Upper lobe of right lung (tissue), 1 donor: Measurements from ENCODE around the gene DZIP1L. TPM values are rescaled to one million over a fixed set of nuclear protein-coding genes. Genes with fewer than 3 reads are reported as not detected.

Source experiments
- ATAC-seq: fragments of 200-7000 bp; cut with Tn5 transposase; one replicate; pipeline ENCODE4 v1.9.1; 2020; ENCODE audit warnings: mild to moderate bottlenecking, moderate library complexity
- DNase-seq: peaks from one replicate; pipeline ENCODE4 v3.0.0-alpha.2; 2020
- H3K27ac ChIP-seq: fragments of 200-600 bp; one replicate; pipeline ENCODE4 v1.8.0; 2022
- H3K27me3 ChIP-seq: fragments of 200-600 bp; one replicate; pipeline ENCODE4 v1.8.0; 2022; ENCODE audit warnings: mild to moderate bottlenecking
- H3K36me3 ChIP-seq: fragments of 200-600 bp; one replicate; pipeline ENCODE4 v1.8.0; 2022
- H3K4me1 ChIP-seq: fragments of 200-600 bp; one replicate; pipeline ENCODE4 v1.8.0; 2022
- H3K4me3 ChIP-seq: fragments of 200-600 bp; one replicate; pipeline ENCODE4 v1.8.0; 2022; ENCODE audit warnings: mild to moderate bottlenecking
- H3K9me3 ChIP-seq: fragments of 200-600 bp; one replicate; pipeline ENCODE4 v1.8.0; 2022
- intact Hi-C: fragments of 100-400 bp; cut with DNase I; formaldehyde crosslinking; loops from one replicate; pipeline ENCODE4 v1.11.0; 2022
- total RNA-seq: library from RNA; stranded (reverse); fragmentation: NEBNext Ultra II Directional; extraction: Animal tissue kit (Norgen Biotek cat#: 25700); gene quantifications from one replicate; pipeline ENCODE4 v1.2.1, GENCODE V29; 2021
- TF ChIP-seq, protein P1 (sequence below): fragments of 200-600 bp; IDR thresholded peaks from one replicate; pipeline ENCODE4 v1.8.0; 2022; ENCODE audit warnings: antibody characterized with exemption
- donor health status: DM: no; HTN: yes; CAD: no; lungs with severe emphysema.

The DZIP1L gene
- total RNA-seq, 1 donor from 2014 or later, result 8.1 TPM

DNA sequence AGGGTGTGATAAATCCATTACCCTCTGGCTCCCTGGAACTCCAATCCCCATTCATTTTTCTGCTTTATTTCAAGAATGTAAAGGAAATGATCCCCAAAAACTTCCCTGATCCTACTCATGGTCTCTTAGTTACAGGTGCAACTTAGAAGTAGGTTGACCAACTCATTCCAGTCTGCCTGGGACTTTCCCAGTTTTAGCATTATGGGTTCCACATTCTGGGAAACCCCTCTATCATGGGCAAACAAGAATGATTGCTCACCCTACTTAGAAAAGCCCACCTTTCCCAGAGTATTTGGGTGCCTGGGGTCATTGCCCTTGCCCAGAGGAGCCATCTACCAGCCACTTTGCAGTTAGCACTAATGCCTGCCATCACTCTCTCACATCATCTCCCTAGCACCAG, 89.9 kb downstream of the DZIP1L start:
- Histone ChIP-seq H3K4me1 (no peaks in the 10 kb centered on the region), H3K4me3 (no peak overlapping the region), H3K9me3 (no peaks in the 10 kb centered on the region), H3K27ac (no peak overlapping the region), H3K36me3 (peaks cover 13% of the 10 kb centered on the region), H3K27me3 (no peaks in the 10 kb centered on the region)
- ATAC-seq, result no peak
- TF ChIP-seq, protein P1, sequence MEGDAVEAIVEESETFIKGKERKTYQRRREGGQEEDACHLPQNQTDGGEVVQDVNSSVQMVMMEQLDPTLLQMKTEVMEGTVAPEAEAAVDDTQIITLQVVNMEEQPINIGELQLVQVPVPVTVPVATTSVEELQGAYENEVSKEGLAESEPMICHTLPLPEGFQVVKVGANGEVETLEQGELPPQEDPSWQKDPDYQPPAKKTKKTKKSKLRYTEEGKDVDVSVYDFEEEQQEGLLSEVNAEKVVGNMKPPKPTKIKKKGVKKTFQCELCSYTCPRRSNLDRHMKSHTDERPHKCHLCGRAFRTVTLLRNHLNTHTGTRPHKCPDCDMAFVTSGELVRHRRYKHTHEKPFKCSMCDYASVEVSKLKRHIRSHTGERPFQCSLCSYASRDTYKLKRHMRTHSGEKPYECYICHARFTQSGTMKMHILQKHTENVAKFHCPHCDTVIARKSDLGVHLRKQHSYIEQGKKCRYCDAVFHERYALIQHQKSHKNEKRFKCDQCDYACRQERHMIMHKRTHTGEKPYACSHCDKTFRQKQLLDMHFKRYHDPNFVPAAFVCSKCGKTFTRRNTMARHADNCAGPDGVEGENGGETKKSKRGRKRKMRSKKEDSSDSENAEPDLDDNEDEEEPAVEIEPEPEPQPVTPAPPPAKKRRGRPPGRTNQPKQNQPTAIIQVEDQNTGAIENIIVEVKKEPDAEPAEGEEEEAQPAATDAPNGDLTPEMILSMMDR, result no peak
- DNase-seq, result no peak
- intact Hi-C loops, result no loop called here

DNA sequence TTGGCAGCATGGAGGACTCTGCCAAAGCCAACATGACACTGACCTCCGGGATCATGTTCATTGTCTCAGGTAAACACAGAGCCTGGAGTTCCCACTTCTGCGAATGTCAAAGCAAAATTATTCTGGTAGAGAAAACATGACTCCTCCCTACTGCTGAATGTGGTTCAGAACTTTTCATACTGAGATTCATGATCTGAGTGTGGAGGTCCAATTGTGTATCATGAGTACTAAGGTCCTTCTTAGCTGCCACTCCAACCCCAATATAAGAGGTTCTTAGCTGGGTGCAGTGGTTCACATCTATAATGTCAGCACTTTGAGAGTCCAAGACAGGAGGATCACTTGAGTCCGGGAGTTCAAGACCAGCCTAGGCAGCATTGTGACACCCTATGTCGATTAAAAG, 91.7 kb downstream of the DZIP1L start:
- Histone ChIP-seq H3K27me3 (no peaks in the 10 kb centered on the region), H3K4me1 (peaks cover 6% of the 10 kb centered on the region), H3K27ac (no peak overlapping the region), H3K36me3 (peaks cover 13% of the 10 kb centered on the region), H3K4me3 (no peak overlapping the region), H3K9me3 (no peaks in the 10 kb centered on the region)
- TF ChIP-seq, protein P1, result no peak
- ATAC-seq (no peak), DNase-seq (no peak)
- intact Hi-C loops, result no loop called here

GRCh38 chr3:138019281-138020069, 95.9 kb downstream of the DZIP1L start:
- no peaks in the 10 kb centered on the region for H3K9me3 ChIP-seq
- ATAC-seq, result peak; percentile 92

DNA sequence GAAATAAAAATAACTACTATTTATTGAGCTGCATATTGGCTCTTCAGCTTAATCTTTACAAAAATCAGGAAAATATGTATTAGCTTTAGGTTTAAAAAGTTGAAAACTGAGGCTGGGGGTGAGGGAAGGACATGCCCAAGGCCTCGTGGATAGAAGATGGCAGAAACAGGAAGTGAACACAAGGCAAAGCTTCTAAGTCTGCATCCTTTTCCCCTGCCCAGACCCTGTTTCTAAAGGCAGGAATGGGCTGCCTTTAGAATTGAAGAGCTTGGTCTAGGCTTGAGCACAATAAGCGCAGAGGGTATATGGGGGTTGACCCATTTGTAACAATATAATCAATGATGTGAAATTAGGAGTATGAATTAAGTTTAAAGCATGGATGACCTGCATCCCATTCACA, 99.3 kb downstream of the DZIP1L start:
- Histone ChIP-seq H3K27ac (no peak overlapping the region), H3K4me3 (no peak overlapping the region), H3K4me1 (peaks cover 6% of the 10 kb centered on the region), H3K36me3 (no peaks in the 10 kb centered on the region), H3K9me3 (no peaks in the 10 kb centered on the region), H3K27me3 (no peaks in the 10 kb centered on the region)
- intact Hi-C loops, result no loop called here
- ATAC-seq (no peak), DNase-seq (no peak)
- TF ChIP-seq, protein P1, result no peak

More at GRCh38 chr3:138019281-138020069, 95.9 kb downstream of the DZIP1L start:
- intact Hi-C loops, result no loop called here
- TF ChIP-seq, protein P1, result no peak
- H3K36me3 ChIP-seq, result peaks cover 6% of the 10 kb centered on the region
- no peaks in the 10 kb centered on the region for H3K27me3 ChIP-seq
- H3K27ac ChIP-seq, result peak overlapping the region; percentile 70
- DNase-seq, result peak; percentile 70
- peaks cover 6% of the 10 kb centered on the region for H3K4me1 ChIP-seq
- H3K4me3 ChIP-seq, result no peak overlapping the region

- Histone ChIP-seq H3K4me3 (peak overlapping the region; percentile 29), H3K27me3 (no peaks in the 10 kb centered on the region), H3K4me1 (no peaks in the 10 kb centered on the region), H3K36me3 (no peaks in the 10 kb centered on the region), H3K9me3 (no peaks in the 10 kb centered on the region), H3K27ac (peak overlapping the region; percentile 47)
- peak; percentile 26 for ATAC-seq
- intact Hi-C loops, result no loop called here
- DNase-seq, result no peak
- TF ChIP-seq, protein P1, result no peak
These were observed 102.9 kb downstream of the DZIP1L start for GRCh38 chr3:138012526-138012925.

Other genes with a start within 250 kb of the DZIP1L start
- 197 TPM for gene CLDN18, start 105.4 kb downstream of the DZIP1L start, total RNA-seq
- not detected for gene A4GNT, start 16.8 kb upstream of the DZIP1L start, total RNA-seq
- 14.8 TPM for gene DBR1, start 59.3 kb upstream of the DZIP1L start, total RNA-seq
- gene ARMC8, start 71.7 kb upstream of the DZIP1L start, total RNA-seq, result 50.3 TPM
- not detected for gene NME9, start 214.2 kb upstream of the DZIP1L start, total RNA-seq
- gene MRAS, start 233.0 kb upstream of the DZIP1L start, total RNA-seq, result 79.4 TPM